Lung (tissue), 16 donors: ENCODE measurements around the gene POU3F2. TPM values are rescaled to one million over a fixed set of nuclear protein-coding genes. Genes with fewer than 3 reads are reported as not detected.

Experiments
- ATAC-seq: fragments of 200-7000 bp; cut with Tn5 transposase; one replicate; pipeline ENCODE4 v1.9.1; 2020; ENCODE audit warnings: moderate number of reproducible peaks; ENCODE audit not compliant: insufficient read depth, low FRiP score
- DNase-seq, 3 donors: peaks; one replicate each; pipeline ENCODE4 v3.0.0-alpha.2; 2013 to 2017
- H3K27ac ChIP-seq, 2 donors: one replicate each; pipeline ENCODE4 v1.5.1; 2013; ENCODE audit warnings: mild to moderate bottlenecking in 2 of 2, moderate library complexity in 2 of 2, control low read depth in 1 of 2, inconsistent platforms in 1 of 2, low read depth in 1 of 2, low read length in 1 of 2
- H3K27me3 ChIP-seq, 3 donors: one replicate each; pipeline ENCODE4 v1.5.1; 2013; ENCODE audit warnings: low read length in 2 of 3; ENCODE audit not compliant: control insufficient read depth in 3 of 3, insufficient read depth in 3 of 3
- H3K36me3 ChIP-seq, 4 donors: one replicate each; pipeline ENCODE4 v1.5.1; 2013; ENCODE audit warnings: low read length in 4 of 4, mild to moderate bottlenecking in 1 of 4, moderate library complexity in 1 of 4; ENCODE audit not compliant: control insufficient read depth in 4 of 4, insufficient read depth in 4 of 4
- H3K4me1 ChIP-seq, 5 donors: one replicate each; pipeline ENCODE4 v1.5.1; 2013; ENCODE audit warnings: low read length in 5 of 5, mild to moderate bottlenecking in 2 of 5, moderate library complexity in 1 of 5; ENCODE audit not compliant: control insufficient read depth in 5 of 5, insufficient read depth in 5 of 5
- H3K4me3 ChIP-seq: one replicate; pipeline ENCODE4 v1.5.1; 2013; ENCODE audit warnings: mild to moderate bottlenecking, control low read depth, moderate library complexity
- H3K9ac ChIP-seq, 2 donors: one replicate each; pipeline ENCODE4 v1.5.1; 2013; ENCODE audit warnings: low read length in 2 of 2, control low read depth in 1 of 2; ENCODE audit not compliant: insufficient read depth in 1 of 2
- H3K9me3 ChIP-seq, 4 donors: one replicate each; pipeline ENCODE4 v1.5.1; 2013; ENCODE audit warnings: low read length in 3 of 4, mild to moderate bottlenecking in 1 of 4, moderate library complexity in 1 of 4; ENCODE audit not compliant: control insufficient read depth in 4 of 4, insufficient read depth in 3 of 4
- WGBS, 2 donors: extraction: QIAGEN DNeasy Blood & Tissue Kit; methylation state at CpG; one replicate each; pipeline ENCODE4 v1.1.7; 2013; 5-methylcytosine and 5-hydroxymethylcytosine counted together
- long read RNA-seq, 5 donors: transcript quantifications; one replicate each; lab custom pipeline, GENCODE V29; 2026
- polyA plus RNA-seq, 2 donors: library from polyadenylated mRNA; stranded (reverse); fragments of 200-250 nt; gene quantifications; one replicate each; pipeline ENCODE4 v1.2.1, GENCODE V29; 2013
- total RNA-seq, 2 donors: library from RNA; depleted of rRNA in 1 of 2; stranded (reverse); fragments of >200 nt in 1 of 2; gene quantifications; one replicate each; pipeline ENCODE4 v1.2.1, GENCODE V29; 2014 to 2021
- TF ChIP-seq, protein P1 (sequence below): IDR thresholded peaks from 2 replicates; pipeline ENCODE4 v1.5.1; 2012; ENCODE audit warnings: mild to moderate bottlenecking; ENCODE audit errors: control extremely low read depth, extremely low read depth
- donor health status: control.
- donor health status: control.
- donor health status: Bipolar disorder and iron deficiency.
- donor health status: healthy.
- donor health status: DM: yes; HTN: yes; CAD: no.

The POU3F2 gene
- total RNA-seq (under 1 TPM in 1 of 2 donors, not detected in 1; 0.11 TPM), polyA plus RNA-seq (not detected)
- long read RNA-seq, donor 1 = 0 reads
- long read RNA-seq, donor 2, full-length matches to known transcripts = 1 of 1 reads
- long read RNA-seq, donor 2, partial matches to known transcripts = 0 of 1 reads
- long read RNA-seq, donor 2, other reads (novel, unspliced or antisense) = 0 of 1 reads
- long read RNA-seq, donor 3 = 0 reads
- long read RNA-seq, donor 4 = 0 reads
- long read RNA-seq, donor 5, full-length matches to known transcripts = 1 of 1 reads
- long read RNA-seq, donor 5, partial matches to known transcripts = 0 of 1 reads
- long read RNA-seq, donor 5, other reads (novel, unspliced or antisense) = 0 of 1 reads

DNA sequence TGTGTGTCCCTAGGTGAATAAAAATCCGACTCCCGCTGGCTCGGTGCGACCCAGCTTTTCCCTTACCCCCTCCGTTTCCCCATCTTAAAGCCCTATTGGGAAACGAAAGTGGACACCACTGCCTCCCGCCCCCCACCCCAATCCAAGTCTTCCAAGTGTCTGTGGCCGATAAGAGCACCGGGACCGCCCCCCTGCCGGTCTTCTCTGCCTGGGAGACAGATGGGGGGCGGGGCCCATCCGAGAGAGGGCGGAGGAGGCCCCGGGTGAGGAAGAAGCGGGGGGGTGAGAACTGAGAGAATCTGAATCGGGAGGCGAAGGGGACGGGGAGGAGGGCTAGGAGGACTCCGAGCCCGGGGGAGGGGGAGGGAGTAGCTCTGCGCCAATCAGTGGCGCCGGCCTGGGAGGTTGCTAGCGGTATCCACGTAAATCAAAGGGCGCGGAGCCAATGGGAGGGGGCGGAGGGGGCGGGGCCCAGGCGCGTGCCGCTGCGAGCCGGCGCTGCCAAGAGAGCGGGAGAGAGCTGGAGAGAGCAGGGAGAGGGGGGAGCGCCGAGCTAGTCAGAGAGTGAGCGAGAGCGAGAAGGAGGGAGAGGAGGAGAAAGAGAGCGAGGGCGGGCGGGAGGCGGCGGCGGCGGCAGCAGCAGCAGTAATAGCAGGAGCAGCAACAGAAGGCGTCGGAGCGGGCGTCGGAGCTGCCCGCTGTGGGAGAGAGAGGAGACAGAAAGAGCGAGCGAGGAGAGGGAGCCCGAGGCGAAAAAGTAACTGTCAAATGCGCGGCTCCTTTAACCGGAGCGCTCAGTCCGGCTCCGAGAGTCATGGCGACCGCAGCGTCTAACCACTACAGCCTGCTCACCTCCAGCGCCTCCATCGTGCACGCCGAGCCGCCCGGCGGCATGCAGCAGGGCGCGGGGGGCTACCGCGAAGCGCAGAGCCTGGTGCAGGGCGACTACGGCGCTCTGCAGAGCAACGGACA, at the start of gene POU3F2:
TSS of gene POU3F2 (plus strand) at position 515 of the 972 bp plus-strand sequence. CDS start at position 815, 300 bp downstream.
- peak; percentile 90 to 92 (median 92) for DNase-seq
- ATAC-seq = peak; percentile 78
- H3K4me1 ChIP-seq = peaks cover 0 to 36% (median 15%) of the 10 kb centered on the region in 5 donors

DNA sequence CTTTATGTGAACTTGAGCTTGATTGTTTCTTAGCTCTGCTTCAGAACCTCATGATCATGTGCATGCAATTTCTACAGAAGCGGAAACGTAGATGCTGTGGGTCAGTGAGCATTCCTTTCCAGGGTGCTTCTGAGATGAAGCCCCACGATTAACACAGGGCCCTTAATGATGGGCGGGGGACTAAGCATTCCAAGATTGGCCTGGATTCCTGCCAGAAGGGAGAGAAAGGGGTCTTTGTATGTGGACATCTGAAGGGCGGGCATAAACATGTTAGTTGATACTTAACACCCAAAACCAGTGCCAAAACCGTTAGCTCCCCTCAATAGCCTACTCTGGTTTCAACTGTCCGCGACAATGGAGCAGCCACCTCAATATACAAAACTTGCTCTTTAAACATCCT, 46.9 kb upstream of the POU3F2 start:
- Histone ChIP-seq H3K9me3 (no peaks in the 10 kb centered on the region), H3K4me1 (no peaks in the 10 kb centered on the region), H3K9ac (no peak overlapping the region), H3K27me3 (peaks cover 0 to 2% (median 0%) of the 10 kb centered on the region in 3 donors), H3K36me3 (no peaks in the 10 kb centered on the region), H3K4me3 (no peak overlapping the region), H3K27ac (no peak overlapping the region)
- WGBS, 2 donors = 58 to 77% methylated on average over 8 of the region's 8 CpGs
- TF ChIP-seq, protein P1, sequence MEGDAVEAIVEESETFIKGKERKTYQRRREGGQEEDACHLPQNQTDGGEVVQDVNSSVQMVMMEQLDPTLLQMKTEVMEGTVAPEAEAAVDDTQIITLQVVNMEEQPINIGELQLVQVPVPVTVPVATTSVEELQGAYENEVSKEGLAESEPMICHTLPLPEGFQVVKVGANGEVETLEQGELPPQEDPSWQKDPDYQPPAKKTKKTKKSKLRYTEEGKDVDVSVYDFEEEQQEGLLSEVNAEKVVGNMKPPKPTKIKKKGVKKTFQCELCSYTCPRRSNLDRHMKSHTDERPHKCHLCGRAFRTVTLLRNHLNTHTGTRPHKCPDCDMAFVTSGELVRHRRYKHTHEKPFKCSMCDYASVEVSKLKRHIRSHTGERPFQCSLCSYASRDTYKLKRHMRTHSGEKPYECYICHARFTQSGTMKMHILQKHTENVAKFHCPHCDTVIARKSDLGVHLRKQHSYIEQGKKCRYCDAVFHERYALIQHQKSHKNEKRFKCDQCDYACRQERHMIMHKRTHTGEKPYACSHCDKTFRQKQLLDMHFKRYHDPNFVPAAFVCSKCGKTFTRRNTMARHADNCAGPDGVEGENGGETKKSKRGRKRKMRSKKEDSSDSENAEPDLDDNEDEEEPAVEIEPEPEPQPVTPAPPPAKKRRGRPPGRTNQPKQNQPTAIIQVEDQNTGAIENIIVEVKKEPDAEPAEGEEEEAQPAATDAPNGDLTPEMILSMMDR = no peak
- peak; percentile 2 to 20 (median 8) for DNase-seq
- no peak for ATAC-seq

More for the DNA sequence above, at the start of gene POU3F2:
- H3K27me3 ChIP-seq = peaks cover 0 to 85% (median 80%) of the 10 kb centered on the region in 3 donors
- H3K9ac ChIP-seq = no peak within 1 kb of the TSS
- H3K27ac ChIP-seq = no peak within 1 kb of the TSS
- TF ChIP-seq, protein P1 = no peak
- peak within 1 kb of the TSS; percentile 37 for H3K4me3 ChIP-seq
- 1% methylated on average over 63 to 83 of the region's 83 CpGs for WGBS, 2 donors
- no peaks in the 10 kb centered on the region for H3K36me3 ChIP-seq
- H3K9me3 ChIP-seq = peaks cover 0 to 10% (median 0%) of the 10 kb centered on the region in 4 donors

DNA sequence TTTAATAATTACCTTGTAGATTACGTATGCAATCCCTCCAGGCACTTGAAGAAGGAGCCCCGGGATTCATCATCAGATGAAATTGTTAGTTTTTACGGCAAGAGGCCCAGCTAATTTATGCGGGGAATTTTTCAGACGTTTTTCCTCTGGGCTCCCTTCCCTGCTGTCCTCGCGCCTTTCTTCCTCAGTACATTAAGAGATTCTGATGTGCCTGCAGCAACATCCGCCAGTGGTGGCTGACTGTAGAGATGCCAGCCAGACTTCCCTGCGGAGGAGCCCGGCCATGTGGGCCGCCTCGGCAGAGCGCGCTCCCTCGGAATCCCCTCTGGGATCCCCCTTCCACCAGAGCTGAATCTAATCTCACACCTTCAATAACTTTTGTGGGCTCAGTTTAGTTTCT, 46.4 kb upstream of the POU3F2 start:
- WGBS, 2 donors = 31 to 49% methylated on average over 15 of the region's 15 CpGs

More for the DNA sequence above, 46.4 kb upstream of the POU3F2 start:
- TF ChIP-seq, protein P1 = no peak
- H3K4me1 ChIP-seq = no peaks in the 10 kb centered on the region
- peaks cover 0 to 2% (median 0%) of the 10 kb centered on the region in 3 donors for H3K27me3 ChIP-seq
- H3K9me3 ChIP-seq = no peaks in the 10 kb centered on the region
- H3K27ac ChIP-seq = no peak overlapping the region
- H3K4me3 ChIP-seq = no peak overlapping the region
- H3K9ac ChIP-seq = no peak overlapping the region
- ATAC-seq (no peak), DNase-seq (peak; percentile 0 to 15 (median 4))
- H3K36me3 ChIP-seq = no peaks in the 10 kb centered on the region
